ENCODE results near the gene KAZALD1.
"Not testable (repeated sequence)": the region's sequence is repeated elsewhere in the genome, so short reads cannot be mapped to it uniquely, and the experiment has no call there.

Gene KAZALD1

GRCh38 chr10:101029520-101030295 lies 32.1 kb upstream of the KAZALD1 start:
- H3K27ac ChIP-seq: no peak overlapping the region
- no peak for DNase-seq (ENCODE audit: low read depth, low spot score)

- no peak overlapping the region for H3K27ac ChIP-seq
- DNase-seq (ENCODE audit: low read depth, low spot score): no peak
Observed at GRCh38 chr10:101030496-101031127, 31.2 kb upstream of the KAZALD1 start.

- H3K27ac ChIP-seq: peak within 1 kb of the TSS; percentile 94
- DNase-seq (ENCODE audit: low read depth, low spot score): peak; percentile 78
Observed at GRCh38 chr10:101031128-101031795, 30.5 kb upstream of the KAZALD1 start, which contains the start of the genes PDZD7 and SFXN3. Gene PDZD7, minus strand, starts transcription at chr10:101031129. Its CDS starts 910 bp downstream, at chr10:101030219. Gene SFXN3, plus strand, starts transcription at chr10:101031234. Its CDS starts 3,461 bp downstream, at chr10:101034695.

GRCh38 chr10:101031796-101032636 lies 29.8 kb upstream of the KAZALD1 start:
- DNase-seq (ENCODE audit: low read depth, low spot score): no peak
- peak overlapping the region; percentile 94 for H3K27ac ChIP-seq

- peak; percentile 44 for DNase-seq (ENCODE audit: low read depth, low spot score)
- peak overlapping the region; percentile 94 for H3K27ac ChIP-seq
Observed at GRCh38 chr10:101032637-101033224, 29.1 kb upstream of the KAZALD1 start.

GRCh38 chr10:101033276-101033675 lies 28.5 kb upstream of the KAZALD1 start:
- no peak for DNase-seq (ENCODE audit: low read depth, low spot score)
- H3K27ac ChIP-seq: peak overlapping the region; percentile 94

GRCh38 chr10:101034404-101034803 lies 27.4 kb upstream of the KAZALD1 start:
- DNase-seq (ENCODE audit: low read depth, low spot score); H3K27ac ChIP-seq: not testable (repeated sequence)

- DNase-seq (ENCODE audit: low read depth, low spot score): no peak
- H3K27ac ChIP-seq: no peak overlapping the region
Observed at GRCh38 chr10:101035314-101035713, 26.5 kb upstream of the KAZALD1 start.

- DNase-seq (ENCODE audit: low read depth, low spot score): no peak
- no peak overlapping the region for H3K27ac ChIP-seq
Observed at GRCh38 chr10:101035916-101036702, 25.7 kb upstream of the KAZALD1 start.

- DNase-seq (ENCODE audit: low read depth, low spot score): no peak
Observed at GRCh38 chr10:101036726-101037125, 25.1 kb upstream of the KAZALD1 start.

GRCh38 chr10:101038484-101038883 lies 23.3 kb upstream of the KAZALD1 start:
- no peak for DNase-seq (ENCODE audit: low read depth, low spot score)
- H3K27ac ChIP-seq: no peak overlapping the region

More at GRCh38 chr10:101036726-101037125, 25.1 kb upstream of the KAZALD1 start:
- no peak overlapping the region for H3K27ac ChIP-seq

- no peak overlapping the region for H3K27ac ChIP-seq
- DNase-seq (ENCODE audit: low read depth, low spot score): no peak
Observed at GRCh38 chr10:101040061-101040460, 21.7 kb upstream of the KAZALD1 start.

- H3K27ac ChIP-seq: no peak overlapping the region
- DNase-seq (ENCODE audit: low read depth, low spot score): no peak
Observed at GRCh38 chr10:101040851-101041250, 20.9 kb upstream of the KAZALD1 start.

GRCh38 chr10:101041252-101041761 lies 20.5 kb upstream of the KAZALD1 start:
- H3K27ac ChIP-seq: no peak overlapping the region
- no peak for DNase-seq (ENCODE audit: low read depth, low spot score)

GRCh38 chr10:101042118-101042517 lies 19.7 kb upstream of the KAZALD1 start:
- no peak for DNase-seq (ENCODE audit: low read depth, low spot score)
- H3K27ac ChIP-seq: peak overlapping the region; percentile 88

GRCh38 chr10:101042667-101043362 lies 19.0 kb upstream of the KAZALD1 start:
- H3K27ac ChIP-seq: peak overlapping the region; percentile 88
- peak; percentile 72 for DNase-seq (ENCODE audit: low read depth, low spot score)

- peak overlapping the region; percentile 88 for H3K27ac ChIP-seq
- no peak for DNase-seq (ENCODE audit: low read depth, low spot score)
Observed at GRCh38 chr10:101043363-101043707, 18.5 kb upstream of the KAZALD1 start.

- no peak for DNase-seq (ENCODE audit: low read depth, low spot score)
- H3K27ac ChIP-seq: no peak overlapping the region
Observed at GRCh38 chr10:101044117-101044516, 17.7 kb upstream of the KAZALD1 start.

Measured in epithelial cell of prostate (primary cell).